Stimulated activated CD4-positive, alpha-beta T cell treated with anti-CD3 and anti-CD28 coated beads, Interleukin-4, amount 100 ng/mL, for 4 hours (primary cell): Measurements from ENCODE around the gene HS3ST3B1.

Experiments used
- DNase-seq, 2 experiments: peaks; one replicate each; pipeline ENCODE4 v3.0.0-alpha.2; 2020

Gene HS3ST3B1

GRCh38 chr17:14359163-14360020 is 58.5 kb downstream of the HS3ST3B1 start:
- no peak for DNase-seq

GRCh38 chr17:14360856-14361255 is 60.0 kb downstream of the HS3ST3B1 start:
- no peak for DNase-seq

GRCh38 chr17:14361470-14361869 is 60.6 kb downstream of the HS3ST3B1 start:
- DNase-seq = no peak

GRCh38 chr17:14361945-14362508 is 61.1 kb downstream of the HS3ST3B1 start:
- no peak for DNase-seq

GRCh38 chr17:14366199-14366598 is 65.3 kb downstream of the HS3ST3B1 start:
- DNase-seq = no peak

GRCh38 chr17:14372461-14372860 is 71.6 kb downstream of the HS3ST3B1 start:
- DNase-seq = no peak

GRCh38 chr17:14372905-14373613 is 72.2 kb downstream of the HS3ST3B1 start:
- no peak for DNase-seq

GRCh38 chr17:14373614-14374259 is 72.9 kb downstream of the HS3ST3B1 start:
- no peak for DNase-seq

- DNase-seq = no peak
Measured at GRCh38 chr17:14374268-14374667, 73.4 kb downstream of the HS3ST3B1 start.

GRCh38 chr17:14376666-14377065 is 75.8 kb downstream of the HS3ST3B1 start:
- no peak for DNase-seq

- DNase-seq = no peak
Measured at GRCh38 chr17:14381606-14382005, 80.7 kb downstream of the HS3ST3B1 start.

- DNase-seq = no peak
Measured at GRCh38 chr17:14387036-14387435, 86.2 kb downstream of the HS3ST3B1 start.

- DNase-seq = no peak
Measured at GRCh38 chr17:14389681-14390080, 88.8 kb downstream of the HS3ST3B1 start.

- no peak for DNase-seq
Measured at GRCh38 chr17:14393723-14394122, 92.8 kb downstream of the HS3ST3B1 start.

GRCh38 chr17:14395255-14395654 is 94.4 kb downstream of the HS3ST3B1 start:
- no peak for DNase-seq

- DNase-seq = no peak
Measured at GRCh38 chr17:14396547-14396946, 95.7 kb downstream of the HS3ST3B1 start.

GRCh38 chr17:14398766-14399165 is 97.9 kb downstream of the HS3ST3B1 start:
- DNase-seq = no peak
